Measurements from ENCODE around the gene RTN4RL1.
"Not testable (repeated sequence)": the region's sequence is repeated elsewhere in the genome, so short reads cannot be mapped to it uniquely, and the experiment has no call there.

The RTN4RL1 gene

GRCh38 chr17:2025622-2026309 lies 632 bp upstream of the RTN4RL1 start:
- no peak for DNase-seq (ENCODE audit: low read depth)

GRCh38 chr17:2024572-2025219 lies 438 bp downstream of the RTN4RL1 start:
- no peak for DNase-seq (ENCODE audit: low read depth)

- DNase-seq (ENCODE audit: low read depth) = no peak
These were observed 1.2 kb downstream of the RTN4RL1 start for GRCh38 chr17:2023692-2024571.

GRCh38 chr17:2023256-2023655 lies 1.9 kb downstream of the RTN4RL1 start:
- no peak for DNase-seq (ENCODE audit: low read depth)

GRCh38 chr17:2022647-2023240 lies 2.4 kb downstream of the RTN4RL1 start:
- DNase-seq (ENCODE audit: low read depth) = no peak

GRCh38 chr17:2020721-2021120 lies 4.4 kb downstream of the RTN4RL1 start:
- DNase-seq (ENCODE audit: low read depth) = no peak

GRCh38 chr17:2019723-2020122 lies 5.4 kb downstream of the RTN4RL1 start:
- DNase-seq (ENCODE audit: low read depth) = no peak

- no peak for DNase-seq (ENCODE audit: low read depth)
These were observed 6.2 kb downstream of the RTN4RL1 start for GRCh38 chr17:2018716-2019510.

- no peak for DNase-seq (ENCODE audit: low read depth)
These were observed 7.7 kb downstream of the RTN4RL1 start for GRCh38 chr17:2017274-2017941.

- DNase-seq (ENCODE audit: low read depth) = no peak
These were observed 8.6 kb downstream of the RTN4RL1 start for GRCh38 chr17:2016494-2016893.

- DNase-seq (ENCODE audit: low read depth) = no peak
These were observed 9.8 kb downstream of the RTN4RL1 start for GRCh38 chr17:2015314-2015713.

- no peak for DNase-seq (ENCODE audit: low read depth)
These were observed 11.2 kb downstream of the RTN4RL1 start for GRCh38 chr17:2013994-2014317.

- not testable (repeated sequence) for DNase-seq (ENCODE audit: low read depth)
These were observed 11.7 kb downstream of the RTN4RL1 start for GRCh38 chr17:2013220-2013993.

GRCh38 chr17:2012499-2012898 lies 12.6 kb downstream of the RTN4RL1 start:
- no peak for DNase-seq (ENCODE audit: low read depth)

GRCh38 chr17:2011411-2012371 lies 13.4 kb downstream of the RTN4RL1 start:
- DNase-seq (ENCODE audit: low read depth) = no peak

GRCh38 chr17:2009737-2010136 lies 15.4 kb downstream of the RTN4RL1 start:
- no peak for DNase-seq (ENCODE audit: low read depth)

GRCh38 chr17:2008332-2009126 lies 16.6 kb downstream of the RTN4RL1 start:
- DNase-seq (ENCODE audit: low read depth) = no peak

GRCh38 chr17:2004435-2004952 lies 20.6 kb downstream of the RTN4RL1 start:
- no peak for DNase-seq (ENCODE audit: low read depth)
